Activated CD8-positive, alpha-beta memory T cell treated with anti-CD3 and anti-CD28 coated beads, Interleukin-2, amount 50 U/mL, for 1 hour (primary cell): ENCODE measurements around the gene AGBL5.
A peak's percentile ranks its signal among the peaks of the same experiment; 100 is the strongest.
"Not testable (repeated sequence)": the region's sequence is repeated elsewhere in the genome, so short reads cannot be mapped to it uniquely, and the experiment has no call there.

Experiments
- DNase-seq: peaks from one replicate; pipeline ENCODE4 v3.0.0-alpha.2; 2020; ENCODE audit errors: extremely low read depth

AGBL5 gene

DNA sequence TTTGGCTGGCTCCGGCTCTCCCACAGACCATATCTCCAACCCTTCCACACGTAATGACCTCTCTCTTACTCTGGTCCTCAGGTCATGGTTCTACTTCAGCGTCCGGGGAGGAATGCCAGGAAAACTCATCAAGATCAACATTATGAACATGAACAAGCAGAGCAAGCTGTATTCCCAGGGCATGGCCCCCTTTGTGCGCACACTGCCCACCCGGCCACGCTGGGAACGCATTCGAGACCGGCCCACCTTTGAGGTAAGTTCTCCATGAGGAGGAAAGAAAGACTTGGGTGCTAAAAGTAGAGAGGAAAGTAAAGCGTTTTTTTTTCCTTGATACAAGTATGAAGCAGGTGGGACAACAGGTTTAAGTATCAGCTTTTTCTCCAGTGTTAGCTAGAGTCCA lies 1.9 kb downstream of the AGBL5 start:
- DNase-seq: no peak

DNA sequence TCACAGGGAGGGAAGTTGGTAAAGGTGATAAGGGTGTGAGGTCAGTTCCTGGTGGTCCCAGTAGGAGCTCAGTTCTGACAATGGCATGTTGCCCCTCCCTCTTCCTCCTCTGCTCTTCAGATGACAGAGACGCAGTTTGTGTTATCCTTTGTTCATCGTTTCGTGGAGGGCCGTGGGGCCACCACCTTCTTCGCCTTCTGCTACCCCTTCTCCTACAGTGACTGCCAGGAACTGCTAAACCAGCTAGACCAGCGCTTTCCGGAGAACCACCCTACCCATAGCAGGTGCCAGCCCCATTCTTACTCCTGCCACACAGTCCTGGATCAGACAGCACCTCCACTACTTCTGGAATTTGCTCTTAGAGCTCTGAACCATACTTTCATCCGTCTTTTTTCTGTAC lies 2.3 kb downstream of the AGBL5 start:
- no peak for DNase-seq

DNA sequence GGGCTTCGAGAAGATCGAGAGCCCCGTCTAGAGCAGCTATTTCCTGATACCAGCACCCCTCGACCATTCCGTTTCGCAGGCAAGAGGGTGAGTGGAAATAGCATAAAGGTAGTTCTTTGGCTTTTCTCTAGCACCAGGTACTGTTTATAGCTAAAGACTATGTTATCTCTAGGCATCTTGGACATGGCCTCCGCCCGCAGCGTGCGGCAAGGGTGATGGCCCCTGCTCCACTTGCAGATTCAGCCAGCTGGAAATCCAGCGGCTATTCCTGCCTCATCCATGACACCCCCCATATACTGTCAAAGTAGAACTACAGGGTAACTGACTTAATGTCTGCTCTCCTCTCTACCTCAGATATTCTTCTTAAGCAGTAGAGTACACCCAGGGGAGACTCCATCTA lies 3.3 kb downstream of the AGBL5 start:
- DNase-seq: no peak

DNA sequence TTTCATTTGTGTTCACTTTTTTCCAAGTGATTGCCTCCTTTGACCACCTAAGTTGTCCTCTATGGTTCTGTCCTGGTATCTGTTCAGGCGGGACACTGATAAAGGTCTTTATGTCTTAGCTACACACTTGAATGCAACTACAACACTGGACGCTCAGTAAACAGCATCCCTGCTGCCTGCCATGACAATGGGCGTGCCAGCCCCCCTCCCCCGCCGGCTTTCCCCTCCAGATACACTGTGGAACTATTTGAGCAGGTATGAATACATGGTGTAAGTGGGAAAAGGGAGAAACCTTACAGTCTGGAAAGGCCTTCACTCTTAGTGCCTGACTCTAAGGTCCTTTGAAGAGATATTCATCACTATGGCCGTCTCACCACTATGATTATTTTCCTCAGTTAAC lies 5.7 kb downstream of the AGBL5 start:
- no peak for DNase-seq

DNA sequence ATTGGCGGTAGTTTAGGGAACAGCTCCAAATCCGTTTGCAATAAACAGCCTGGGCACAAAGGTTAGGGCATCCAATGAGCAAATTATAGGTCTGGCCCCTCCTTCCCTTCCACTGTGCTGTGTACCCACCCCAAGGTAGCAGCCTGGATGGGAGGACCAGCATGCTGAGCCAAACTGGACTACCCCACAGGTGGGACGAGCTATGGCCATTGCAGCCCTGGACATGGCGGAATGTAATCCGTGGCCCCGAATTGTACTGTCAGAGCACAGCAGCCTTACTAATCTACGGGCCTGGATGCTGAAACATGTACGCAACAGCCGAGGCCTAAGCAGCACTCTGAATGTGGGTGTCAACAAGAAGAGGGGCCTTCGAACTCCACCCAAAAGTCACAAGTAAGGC lies 6.7 kb downstream of the AGBL5 start:
- DNase-seq: no peak

DNA sequence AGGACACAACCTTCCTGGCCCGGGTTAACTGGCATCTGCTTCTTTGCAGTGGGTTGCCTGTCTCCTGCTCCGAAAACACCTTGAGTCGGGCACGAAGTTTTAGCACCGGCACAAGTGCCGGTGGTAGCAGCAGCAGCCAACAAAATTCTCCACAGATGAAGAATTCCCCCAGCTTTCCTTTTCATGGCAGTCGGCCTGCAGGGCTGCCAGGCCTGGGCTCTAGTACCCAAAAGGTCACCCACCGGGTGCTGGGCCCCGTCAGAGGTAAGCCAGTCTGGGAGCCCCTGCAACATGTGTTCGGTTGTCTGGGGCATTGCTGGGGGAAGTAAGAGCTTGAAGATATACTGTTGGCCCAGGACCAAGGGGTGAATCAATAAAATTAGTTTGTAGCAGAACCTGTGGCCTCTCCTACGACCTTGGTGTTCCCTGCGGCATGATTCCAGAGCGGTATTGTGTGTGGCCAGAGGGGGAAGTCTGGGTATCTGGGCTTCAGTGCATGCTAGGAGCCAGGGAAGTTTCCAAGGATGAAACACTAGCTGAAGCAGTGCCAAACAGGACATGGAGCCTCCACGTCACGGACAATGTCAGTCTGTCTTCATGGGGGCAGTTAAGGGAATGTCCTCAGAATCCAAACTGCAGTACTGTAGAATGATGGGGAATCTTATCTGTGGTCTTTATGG lies 7.8 kb downstream of the AGBL5 start:
- DNase-seq: no peak

DNA sequence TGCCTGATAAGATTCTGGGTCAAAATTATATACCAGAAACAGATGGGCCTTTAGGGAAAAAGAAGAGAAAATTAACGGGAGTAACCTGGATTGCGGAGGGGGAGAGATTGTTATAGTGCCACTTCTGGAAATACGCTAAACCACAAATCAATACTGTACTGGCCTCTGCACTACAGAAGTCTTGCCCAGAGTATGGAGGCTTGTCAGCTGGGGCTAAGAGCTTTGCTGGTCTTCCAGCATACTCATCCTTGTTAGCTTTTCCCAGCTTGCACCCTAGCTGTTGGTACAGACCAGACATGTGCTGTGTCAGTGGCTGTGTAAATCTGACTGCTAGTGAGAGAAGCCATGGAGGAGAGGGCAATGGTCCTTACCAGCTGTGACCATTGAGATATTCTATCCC lies 8.9 kb downstream of the AGBL5 start:
- DNase-seq: no peak

DNA sequence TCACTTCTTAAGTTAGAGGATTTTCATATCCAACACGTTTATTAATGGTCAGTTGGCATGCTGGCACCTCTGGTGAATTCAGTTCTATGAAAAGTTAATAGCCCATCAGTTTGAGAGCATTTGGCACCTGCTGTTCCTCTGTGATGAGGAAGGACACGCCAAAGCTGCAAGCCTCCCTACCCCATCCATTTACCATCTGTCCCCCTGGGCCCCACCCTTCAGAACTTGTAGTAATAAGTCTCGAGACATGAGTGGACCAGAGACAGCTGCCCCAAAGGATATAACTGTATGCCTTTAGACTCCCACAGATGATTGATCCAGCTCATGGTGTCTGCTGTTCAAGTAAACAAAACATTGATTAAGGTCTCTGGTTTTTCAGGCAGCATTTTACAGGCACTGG lies 13.7 kb downstream of the AGBL5 start:
- no peak for DNase-seq

DNA sequence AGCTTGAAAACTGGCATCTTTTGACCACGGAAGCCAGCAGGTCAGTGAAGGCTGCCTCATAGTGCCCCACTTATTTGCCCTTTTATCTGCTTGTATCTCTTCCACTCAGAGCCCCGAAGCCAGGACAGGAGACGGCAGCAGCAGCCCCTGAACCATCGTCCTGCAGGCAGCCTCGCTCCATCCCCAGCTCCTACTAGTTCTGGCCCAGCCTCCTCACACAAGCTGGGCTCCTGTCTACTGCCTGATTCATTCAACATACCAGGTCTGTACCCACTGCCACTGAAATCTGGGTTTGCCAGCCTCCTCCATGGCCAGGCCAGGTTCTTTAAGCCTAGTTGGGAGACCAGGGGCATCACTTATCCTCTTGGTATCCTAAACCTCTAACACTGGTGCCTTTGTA lies 15.9 kb downstream of the AGBL5 start:
- no peak for DNase-seq

DNA sequence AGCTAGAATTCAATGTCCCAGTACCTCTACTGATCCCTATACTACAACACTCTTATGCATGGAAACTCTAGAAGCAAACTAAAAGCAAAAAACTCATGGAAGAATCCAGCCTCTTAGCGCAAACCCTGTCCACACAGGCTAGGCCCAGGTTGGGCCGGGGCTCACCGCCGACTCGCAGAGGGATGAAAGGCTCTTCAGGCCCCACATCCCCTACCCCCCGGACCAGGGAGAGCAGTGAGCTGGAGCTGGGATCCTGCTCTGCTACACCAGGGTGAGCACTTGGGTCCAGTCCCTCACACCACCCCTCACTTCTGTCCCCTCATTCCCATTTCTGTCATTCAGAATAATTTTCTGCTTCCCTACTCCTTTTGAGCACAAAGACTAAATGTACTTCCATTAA lies 18.0 kb downstream of the AGBL5 start:
- no peak for DNase-seq

DNA sequence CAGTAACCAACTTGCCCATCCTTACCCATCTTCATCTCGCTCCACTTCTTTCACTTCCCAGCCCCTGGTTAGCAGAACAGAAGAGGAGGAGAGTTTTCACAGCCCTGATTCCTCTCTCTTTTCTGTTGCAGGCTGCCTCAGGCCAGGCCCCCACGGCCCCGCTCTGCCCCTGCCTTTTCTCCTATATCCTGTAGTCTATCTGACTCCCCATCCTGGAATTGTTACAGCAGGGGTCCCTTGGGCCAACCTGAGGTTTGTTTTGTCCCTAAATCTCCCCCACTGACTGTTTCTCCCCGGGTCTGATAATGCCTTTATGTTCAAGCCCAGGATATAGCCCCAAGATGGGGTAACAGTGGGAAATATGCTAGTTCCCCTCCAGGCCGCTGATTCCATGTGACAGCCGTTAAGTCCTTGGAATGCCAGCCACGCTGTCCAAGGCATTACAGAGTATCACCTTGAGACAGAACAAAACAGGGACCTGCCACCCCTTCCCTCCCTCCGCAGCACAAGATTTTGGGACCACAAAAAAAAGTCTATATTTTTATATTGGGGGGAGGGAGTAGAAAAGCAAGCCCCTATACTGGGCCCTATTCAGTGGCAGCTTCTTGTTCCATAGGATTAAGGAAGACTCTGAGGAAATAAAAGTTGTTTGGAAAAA lies 18.6 kb downstream of the AGBL5 start:
- no peak for DNase-seq

DNA sequence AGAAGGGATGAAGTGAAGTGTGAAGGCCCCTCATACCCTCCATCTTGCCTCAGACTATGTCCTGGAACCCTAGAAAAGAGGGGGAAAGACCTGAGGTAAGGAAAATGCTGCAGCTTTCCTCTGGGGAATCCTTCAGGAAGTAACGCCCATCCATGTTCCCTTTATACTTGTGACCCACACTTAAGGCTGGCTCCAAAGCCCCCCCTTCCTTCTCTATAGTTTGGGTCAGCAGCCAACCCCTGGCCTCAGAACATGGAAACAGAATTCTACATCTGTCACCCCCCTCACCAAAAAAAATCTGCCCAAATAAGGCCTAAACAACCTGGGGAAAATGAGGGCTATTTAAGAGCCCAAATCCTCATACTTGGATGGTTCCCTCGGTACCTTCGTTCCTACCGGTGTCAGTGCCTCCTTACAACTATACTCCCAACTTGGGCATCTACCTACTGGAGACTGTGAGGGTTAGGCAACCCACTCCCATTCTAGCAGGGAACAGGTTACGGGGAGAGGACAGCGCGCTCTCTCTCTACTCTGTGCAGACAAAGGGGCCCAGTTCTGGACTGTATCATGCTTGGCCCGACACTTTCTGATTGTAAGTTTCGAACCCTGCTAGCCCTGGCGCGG lies 19.3 kb downstream of the AGBL5 start:
- no peak for DNase-seq

DNA sequence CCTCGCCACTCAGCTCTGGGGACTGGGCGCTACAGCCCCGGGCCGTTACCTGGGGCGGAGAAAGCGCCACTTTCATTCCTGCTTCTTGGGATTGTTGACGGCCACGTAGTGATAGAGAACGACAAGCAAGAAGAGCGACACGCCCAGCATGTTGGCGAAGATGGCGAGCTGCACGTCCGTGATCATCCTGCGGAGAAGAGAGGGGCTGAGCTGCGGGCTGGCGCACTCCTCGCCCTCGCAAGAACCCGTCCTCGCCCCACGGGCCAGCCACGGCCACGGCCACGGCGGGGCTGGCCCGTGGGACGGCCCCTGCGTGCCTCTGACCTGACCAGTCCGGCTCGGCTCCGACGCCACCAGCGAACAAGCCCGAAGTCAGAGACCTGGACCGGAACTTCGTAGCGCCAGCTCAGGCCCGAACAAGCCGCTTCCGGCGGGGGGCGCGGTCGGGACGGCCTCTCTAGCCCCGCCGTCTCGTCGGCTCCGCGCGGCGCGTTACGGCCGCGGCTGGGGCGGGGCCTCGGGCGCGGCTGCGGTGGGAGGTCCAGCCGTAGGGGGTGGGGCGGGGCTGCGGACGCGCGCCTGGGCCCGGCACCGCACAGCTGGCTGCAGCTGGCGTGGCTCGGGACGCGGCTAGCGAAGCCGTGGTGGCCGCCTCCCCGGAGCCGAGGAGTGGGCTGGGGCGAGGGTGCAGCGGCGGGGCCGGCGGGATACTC lies 20.0 kb downstream of the AGBL5 start, which contains the start of gene OST4:
TSS of gene OST4 (minus strand) at position 378 of the 713 bp plus-strand sequence.
- peak; percentile 63 for DNase-seq

DNA sequence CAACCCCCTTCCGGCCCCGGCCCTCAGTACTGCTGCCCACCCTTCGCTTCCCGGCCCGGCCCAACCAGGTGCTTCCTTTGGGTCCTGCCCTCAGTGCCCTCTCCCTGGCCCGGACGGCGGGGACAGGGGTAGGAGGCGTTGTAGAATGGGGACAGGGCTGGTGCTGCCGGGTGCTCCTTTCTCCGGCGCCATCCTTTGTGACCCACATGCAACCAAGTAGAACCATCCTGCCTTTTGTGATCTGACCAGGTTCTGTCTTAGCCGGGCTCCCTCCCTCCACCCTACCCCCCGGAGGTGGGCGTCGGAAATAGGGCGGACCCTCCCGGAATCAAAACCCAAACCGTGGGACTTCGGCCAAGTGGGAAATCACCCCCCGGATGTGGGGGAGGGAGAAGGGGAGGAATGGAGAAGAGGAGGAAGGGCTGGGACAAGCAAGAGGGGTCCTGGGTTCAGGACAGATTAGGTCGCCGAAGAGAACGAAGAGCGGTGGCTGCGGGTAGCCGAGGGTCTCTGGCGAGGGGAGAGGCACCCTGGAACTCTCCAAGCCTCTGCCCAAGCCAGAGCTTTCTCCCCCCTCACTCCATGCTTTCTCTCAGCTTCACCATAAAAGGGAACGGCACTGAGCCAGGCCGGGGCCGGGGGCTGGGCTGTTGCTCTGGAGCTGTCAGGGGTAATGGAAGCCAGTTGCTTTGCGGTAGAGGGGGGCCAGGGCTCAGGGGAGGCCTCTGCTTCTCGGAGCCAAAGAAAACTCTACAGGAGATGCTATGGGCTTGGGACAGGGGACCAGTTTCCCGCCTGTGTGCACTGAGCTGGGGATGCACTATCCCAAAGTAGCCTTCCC lies 20.7 kb downstream of the AGBL5 start:
- DNase-seq: no peak

DNA sequence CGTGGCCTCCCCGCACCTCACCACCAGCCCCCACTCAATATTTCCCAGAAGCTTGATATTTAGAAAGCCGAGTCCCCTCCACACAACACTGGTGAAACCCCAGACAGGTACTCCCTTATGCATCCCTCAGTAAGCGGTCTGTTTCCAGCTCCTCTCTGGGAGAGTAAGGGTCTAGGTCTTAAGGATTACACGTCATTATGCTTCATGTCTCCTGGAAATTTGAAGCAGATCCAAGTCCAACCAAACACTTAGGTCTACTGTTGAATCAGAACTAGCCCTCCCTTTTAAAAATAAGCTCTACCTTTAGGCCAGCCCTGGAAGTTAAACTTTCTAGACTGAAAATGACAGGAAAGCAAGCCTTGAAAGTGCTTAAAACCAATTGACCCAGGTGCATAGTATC lies 21.5 kb downstream of the AGBL5 start:
- no peak for DNase-seq

DNA sequence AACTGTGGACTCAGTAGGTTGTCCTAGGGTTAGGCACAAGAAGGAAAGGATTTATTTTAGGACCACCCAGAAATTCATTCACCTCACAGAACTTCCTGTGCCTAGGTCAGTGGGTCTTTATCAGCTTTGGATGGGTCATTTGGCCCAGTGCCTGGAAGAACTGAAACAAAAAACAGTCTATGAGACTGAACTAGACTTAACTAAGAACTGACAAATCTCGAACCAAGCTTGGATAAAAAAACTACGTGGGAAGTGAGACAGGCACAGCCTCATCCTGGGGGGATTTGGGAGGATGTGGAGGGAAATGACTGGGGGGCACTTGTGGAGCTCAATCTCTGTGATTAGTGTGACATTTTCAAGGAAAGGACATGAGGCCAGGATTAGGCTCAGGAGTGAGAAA lies 22.3 kb downstream of the AGBL5 start:
- DNase-seq: no peak

DNA sequence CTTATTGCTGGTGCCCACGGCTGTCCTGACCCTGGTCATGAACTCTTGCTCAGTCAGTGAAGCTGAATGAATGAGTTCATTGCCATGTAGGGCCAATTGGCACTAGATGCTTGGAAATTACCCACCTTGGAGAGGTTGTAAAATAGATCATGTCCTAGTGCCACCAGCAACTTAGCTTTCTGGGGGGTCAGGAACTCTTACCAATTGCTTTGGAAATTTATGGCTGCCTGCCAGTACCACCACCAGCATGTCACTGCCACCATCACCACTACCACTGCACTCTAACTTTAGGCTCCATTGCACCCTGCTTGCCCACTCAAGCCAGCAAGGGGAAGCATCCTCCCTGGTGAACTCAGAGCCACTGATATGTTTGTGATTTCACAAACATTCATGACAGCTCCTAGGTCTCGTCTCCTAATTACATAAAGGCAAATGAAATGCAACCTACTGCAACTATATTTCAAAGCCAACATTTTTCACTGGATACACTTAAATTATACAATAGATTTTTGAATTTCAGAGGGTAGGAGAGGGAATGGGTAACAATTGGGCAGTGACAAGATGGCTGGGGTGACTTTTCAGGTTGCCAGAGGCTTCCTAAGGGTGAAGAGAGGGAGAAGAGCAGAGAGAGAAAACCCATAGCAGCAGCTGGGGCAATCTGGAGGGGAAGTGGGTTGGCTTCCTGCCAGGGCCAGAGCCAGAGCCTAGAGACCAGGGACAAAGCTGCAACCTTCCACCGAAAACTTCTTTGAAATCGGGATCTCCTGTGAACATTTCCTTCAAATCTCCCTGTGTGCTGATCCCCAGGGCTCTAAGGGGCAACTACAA lies 23.5 kb downstream of the AGBL5 start:
- DNase-seq: peak; percentile 19

DNA sequence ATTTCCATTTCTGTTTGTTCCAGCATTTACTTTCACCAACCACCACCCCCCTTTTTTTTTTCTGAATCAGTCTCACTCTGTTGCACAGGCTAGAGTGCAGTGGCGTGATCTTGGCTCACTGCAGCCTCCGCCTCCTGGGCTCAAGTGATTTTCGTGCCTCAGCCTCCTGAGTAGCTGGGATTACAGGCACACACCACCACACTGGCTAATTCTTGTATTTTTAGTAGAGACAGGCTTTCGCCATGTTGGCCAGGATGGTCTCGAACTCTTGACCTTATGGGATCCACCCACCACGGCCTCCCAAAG lies 24.1 kb downstream of the AGBL5 start:
- DNase-seq: not testable (repeated sequence)

DNA sequence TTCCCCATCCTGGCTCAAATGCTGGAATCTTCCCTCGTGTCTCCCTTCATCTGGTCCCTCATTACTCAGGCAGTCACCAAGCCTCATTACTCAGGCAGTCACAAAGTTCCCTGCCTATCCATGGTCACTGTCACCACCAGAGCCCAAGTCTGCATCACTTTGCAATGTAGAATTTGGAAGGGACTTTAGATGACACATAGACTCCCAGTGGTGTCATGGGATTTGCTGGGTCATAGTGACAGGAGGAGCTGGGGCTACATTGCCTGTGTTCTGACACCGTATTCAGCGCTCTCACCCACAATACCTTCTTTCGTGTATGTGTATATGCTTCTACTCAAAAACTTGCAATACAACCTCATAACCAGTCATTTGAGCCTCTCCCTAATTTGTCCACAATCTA lies 24.9 kb downstream of the AGBL5 start:
- DNase-seq: no peak

DNA sequence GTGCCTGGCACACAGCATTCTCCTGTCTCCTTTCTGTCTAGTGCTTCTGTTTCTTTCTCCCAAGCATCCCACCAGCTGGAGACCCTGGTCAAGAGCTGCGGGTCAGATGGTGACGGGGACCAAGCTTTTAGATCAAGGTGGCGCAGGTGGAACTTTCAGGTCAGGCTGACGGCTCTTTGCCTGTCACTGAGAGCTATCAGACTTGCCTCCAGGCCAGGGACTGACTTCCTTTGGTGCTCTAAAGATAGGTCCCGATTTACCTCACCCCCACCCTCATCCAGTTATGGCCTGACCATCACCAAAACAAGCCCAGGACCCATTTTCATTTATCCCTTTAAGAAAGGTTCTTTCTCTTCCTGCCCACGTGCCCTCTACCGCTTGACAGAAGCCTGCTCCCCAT lies 25.8 kb downstream of the AGBL5 start:
- DNase-seq: no peak
